Measurements from ENCODE around the gene WRAP73. TPM values are rescaled to one million over a fixed set of nuclear protein-coding genes. Genes with fewer than 3 reads are reported as not detected.

The WRAP73 gene
- total RNA-seq, 1 donor from 2014 or later, result 14.6 TPM

- intact Hi-C loops (cut with DNase I), result no loop called here
- ATAC-seq, result no peak
- peak; percentile 50 for DNase-seq (ENCODE audit: missing footprints)
Measured at GRCh38 chr1:3672231-3672970, 22.5 kb upstream of the WRAP73 start.

- DNase-seq (ENCODE audit: missing footprints), result no peak
- ATAC-seq, result no peak
- intact Hi-C loops (cut with DNase I), result no loop called here
Measured at GRCh38 chr1:3671371-3672180, 21.7 kb upstream of the WRAP73 start.

DNA sequence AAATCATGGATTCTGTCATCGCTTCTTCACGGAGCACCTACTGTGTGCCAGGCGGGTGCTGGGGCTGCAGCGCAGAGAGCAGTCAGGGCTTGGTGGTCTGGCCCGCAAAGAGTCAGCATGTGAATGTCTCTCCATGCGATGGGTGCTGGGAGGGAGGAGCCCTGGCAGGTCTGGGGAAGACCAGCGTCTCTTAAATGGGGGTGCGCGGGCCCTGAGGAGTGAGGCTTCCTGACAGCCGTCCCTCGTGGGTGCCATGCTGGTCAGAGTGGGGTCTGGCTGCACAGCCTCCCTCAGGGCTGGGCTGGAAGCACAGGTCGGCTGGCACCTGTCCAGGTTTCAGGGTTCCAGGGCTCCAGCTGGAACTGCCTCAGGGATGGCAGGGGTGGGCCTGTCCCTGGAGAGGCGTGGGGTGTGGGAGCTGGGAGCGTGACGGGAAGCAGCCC, 20.9 kb upstream of the WRAP73 start:
- ATAC-seq (no peak), DNase-seq (ENCODE audit: missing footprints) (no peak)
- intact Hi-C loops (cut with DNase I), result no loop called here

DNA sequence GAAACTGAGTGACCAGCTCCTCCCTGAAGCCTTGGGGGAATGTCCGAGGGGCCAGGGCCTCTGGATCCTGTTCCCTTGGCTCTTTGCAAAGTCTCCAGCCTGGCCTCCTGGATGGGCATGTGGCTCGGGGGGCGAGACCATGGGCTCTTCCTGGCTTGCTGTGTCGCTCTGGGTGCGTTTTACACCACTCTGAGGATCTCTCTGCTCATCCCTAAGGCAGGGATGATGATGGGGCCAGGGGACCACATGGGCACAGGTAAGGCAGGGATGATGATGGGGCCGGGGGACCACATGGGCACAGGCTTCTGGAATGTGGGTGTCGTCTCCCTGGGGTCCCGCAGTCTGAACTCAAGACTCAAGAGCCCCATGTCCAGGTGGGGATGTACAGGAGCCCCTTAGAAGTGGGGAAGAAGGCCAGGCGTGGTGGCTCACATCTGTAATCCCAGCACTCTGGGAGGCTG, 20.1 kb upstream of the WRAP73 start:
- intact Hi-C loops (cut with DNase I), result no loop called here
- ATAC-seq (no peak), DNase-seq (ENCODE audit: missing footprints) (no peak)

DNA sequence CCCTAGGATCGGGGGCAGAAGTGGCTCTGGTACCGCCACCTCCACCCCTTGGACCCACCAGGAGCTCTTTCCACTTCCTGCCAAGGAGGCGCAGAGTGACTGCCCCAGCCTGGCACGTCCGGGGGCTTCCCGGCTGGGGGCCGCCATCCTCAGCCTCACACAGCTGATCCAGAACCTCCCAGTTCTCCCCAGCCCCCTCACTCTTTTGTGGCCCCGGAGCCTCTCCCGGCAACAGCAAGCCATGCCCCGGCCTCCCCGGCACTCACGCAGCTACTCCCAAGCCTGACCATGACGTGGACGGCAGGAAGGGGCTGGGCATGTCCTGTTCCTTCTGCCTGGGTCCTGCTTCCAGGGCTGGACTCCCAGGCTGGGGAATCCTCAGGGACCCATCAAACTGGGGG, 19.5 kb upstream of the WRAP73 start:
- intact Hi-C loops (cut with DNase I), result no loop called here
- ATAC-seq, result no peak
- no peak for DNase-seq (ENCODE audit: missing footprints)

DNA sequence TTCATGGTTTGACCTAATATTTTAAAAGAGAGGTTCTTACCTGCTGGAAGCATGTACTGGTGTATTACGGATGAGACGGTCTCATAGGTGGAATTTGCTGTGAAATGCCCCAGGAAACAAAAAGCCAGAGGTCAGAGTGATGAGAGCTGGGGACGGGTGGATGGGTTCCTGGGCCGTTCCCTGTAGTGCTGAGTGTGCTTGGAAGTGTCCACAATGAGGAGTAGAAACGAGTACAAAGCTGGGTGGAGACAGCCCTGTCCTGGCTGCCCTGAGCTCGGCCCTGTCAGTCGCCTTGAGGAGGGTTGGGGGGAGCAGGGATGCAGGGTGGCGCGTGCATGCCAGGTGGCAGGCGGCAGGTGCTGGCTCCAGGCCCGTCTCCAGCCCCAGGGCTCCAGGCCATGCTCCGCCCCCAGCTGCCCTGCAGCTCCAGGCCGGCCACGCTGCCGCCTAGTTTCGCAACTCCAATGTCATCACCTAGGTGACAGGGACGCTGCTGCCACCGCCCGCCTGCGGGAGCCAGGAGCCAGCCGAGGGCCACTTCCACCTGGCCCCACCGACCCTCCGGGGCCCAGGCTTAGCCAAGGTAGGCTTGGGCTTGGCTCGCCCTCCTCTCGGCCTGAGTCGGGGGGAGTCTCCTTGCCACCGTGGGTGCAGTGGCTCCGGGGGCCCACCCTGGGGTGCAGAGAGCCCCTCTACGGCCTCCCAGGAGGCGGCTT, 18.8 kb upstream of the WRAP73 start:
- ATAC-seq (peak; percentile 90), DNase-seq (ENCODE audit: missing footprints) (peak; percentile 94)
- intact Hi-C loops (cut with DNase I), result no loop called here

DNA sequence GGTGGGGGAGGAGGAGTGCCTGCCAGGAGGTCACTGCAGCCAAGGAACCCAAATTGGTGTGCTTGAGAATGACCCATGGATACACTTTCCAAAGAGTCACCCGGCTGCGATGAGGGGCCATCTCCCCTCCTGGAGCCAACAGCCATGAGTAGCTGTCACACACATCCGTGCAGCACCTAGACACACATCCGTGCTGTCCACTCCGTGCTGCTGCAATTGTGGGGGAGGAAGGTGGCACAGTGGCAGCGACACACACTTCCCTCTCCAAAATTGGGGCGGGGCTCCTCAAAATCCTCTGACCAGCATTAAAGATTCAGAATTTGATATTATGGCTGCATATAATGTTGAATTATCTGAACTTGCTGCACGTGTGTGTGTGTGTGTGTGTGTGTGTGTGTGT, 18.2 kb upstream of the WRAP73 start:
- DNase-seq (ENCODE audit: missing footprints), result peak; percentile 44
- no peak for ATAC-seq
- intact Hi-C loops (cut with DNase I), result no loop called here

DNA sequence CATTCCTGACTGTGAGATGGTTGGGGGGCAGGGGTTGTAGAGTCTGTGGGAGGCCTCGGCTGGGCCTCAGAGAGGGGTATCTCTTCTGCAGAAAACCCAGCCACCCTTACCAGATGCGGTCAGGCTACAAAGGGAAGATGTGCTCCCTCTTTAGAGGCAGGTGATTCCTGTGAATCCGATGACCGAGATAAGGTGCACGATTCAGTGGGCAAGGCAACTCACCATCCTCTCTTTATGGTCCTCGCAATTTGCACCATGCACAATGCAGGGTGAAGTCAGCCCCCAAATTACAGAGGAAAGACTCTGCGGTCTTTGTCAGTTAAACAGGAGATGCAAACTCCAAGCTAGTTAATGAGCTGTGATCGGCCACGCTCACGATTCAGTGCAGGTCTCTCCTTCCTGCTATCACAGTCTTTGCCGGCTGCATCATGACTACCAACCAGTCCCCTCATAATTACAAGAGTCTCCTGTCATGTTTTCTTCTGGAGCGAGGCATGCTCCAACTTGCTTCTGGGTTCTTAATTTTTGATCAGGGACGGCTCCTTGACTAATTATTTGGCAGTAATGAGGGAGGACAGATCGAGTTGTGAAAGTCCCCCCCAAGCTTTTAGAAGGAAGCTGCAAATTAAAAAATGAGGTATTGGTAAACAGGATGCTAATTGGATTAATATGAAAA, 14.9 kb upstream of the WRAP73 start:
- DNase-seq (ENCODE audit: missing footprints) (no peak), ATAC-seq (no peak)
- intact Hi-C loops (cut with DNase I), result no loop called here

- intact Hi-C loops (cut with DNase I), result no loop called here
- DNase-seq (ENCODE audit: missing footprints) (no peak), ATAC-seq (no peak)
Measured at GRCh38 chr1:3663999-3664699, 14.2 kb upstream of the WRAP73 start.

- ATAC-seq, result no peak
- intact Hi-C loops (cut with DNase I), result no loop called here
- no peak for DNase-seq (ENCODE audit: missing footprints)
Measured at GRCh38 chr1:3662080-3662671, 12.3 kb upstream of the WRAP73 start.

GRCh38 chr1:3661631-3662030, 11.7 kb upstream of the WRAP73 start:
- ATAC-seq, result no peak

GRCh38 chr1:3660704-3661103, 10.8 kb upstream of the WRAP73 start:
- no peak for ATAC-seq
- intact Hi-C loops (cut with DNase I), result no loop called here

More at GRCh38 chr1:3661631-3662030, 11.7 kb upstream of the WRAP73 start:
- intact Hi-C loops (cut with DNase I), result no loop called here
- no peak for DNase-seq (ENCODE audit: missing footprints)

DNA sequence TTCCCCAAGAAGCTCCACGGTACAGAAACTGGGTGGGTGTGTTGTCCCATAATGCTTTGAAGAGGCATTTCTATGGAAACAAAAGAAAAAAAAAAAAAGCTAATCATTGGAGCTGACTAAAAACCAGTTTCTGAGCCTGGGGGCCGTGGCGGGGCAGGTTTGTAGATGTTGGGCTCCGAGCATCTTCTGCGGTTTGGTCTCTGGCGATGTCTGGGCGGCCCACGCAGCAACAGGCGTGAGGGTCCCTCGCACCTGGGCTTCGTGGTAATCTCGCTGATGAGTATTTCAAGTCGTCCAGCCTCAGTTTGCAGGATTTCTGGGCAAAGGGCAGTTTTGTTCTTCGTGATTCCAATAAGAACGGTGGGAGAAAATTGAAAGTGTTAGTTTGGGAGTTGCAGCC, 9.2 kb upstream of the WRAP73 start:
- DNase-seq (ENCODE audit: missing footprints), result no peak
- no peak for ATAC-seq
- intact Hi-C loops (cut with DNase I), result no loop called here

More at GRCh38 chr1:3660704-3661103, 10.8 kb upstream of the WRAP73 start:
- no peak for DNase-seq (ENCODE audit: missing footprints)

DNA sequence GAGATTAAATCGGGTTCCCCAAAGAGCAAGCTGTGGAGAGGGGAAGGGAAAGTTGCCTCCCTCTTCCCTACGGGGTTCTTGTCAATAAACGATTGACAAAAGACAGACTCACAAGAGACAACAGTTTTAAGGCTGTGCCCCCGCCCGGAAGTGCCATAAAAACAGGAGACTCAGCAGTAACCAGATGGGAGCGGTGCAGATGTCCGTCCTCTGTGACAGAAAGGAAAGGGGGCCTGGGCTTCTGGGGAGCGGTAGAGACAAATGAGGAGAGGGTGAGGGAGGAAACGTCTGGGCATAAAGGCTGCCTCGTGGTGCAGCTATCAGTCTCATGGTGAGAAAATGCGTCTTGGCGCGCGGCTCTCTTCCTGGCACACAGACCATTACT, 8.3 kb upstream of the WRAP73 start:
- ATAC-seq (no peak), DNase-seq (ENCODE audit: missing footprints) (no peak)
- intact Hi-C loops (cut with DNase I), result no loop called here

DNA sequence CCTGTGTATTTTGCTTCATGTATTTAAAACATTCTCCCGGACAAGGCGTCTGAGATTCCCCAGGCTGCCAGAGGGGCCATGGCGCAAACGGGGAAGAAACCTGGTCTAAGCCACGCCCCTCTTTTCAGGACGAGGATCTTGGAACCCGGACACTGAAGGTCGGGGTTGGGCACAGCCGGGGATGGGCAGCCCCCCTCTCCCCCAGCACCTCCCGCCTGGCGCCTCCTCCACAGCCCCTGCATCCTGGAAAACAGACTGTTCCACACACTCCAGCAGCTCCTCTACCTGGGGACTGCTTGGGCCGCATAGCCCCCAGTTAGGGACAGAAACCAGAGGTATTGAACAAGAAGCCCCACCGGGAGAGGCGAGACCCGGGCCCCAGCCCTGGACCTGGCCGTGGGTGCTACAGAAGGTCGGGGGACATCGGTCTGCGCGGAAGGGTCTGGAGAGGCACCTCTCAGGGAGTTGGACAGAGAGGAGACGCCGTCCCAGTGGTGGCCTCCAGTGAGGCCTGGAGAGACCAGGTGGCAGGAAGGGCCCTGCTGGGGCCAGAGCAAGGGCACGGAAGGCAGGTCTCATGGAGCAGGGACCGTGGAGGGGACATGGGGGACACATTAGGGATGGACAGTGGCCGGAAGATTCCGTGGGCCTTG, 7.8 kb upstream of the WRAP73 start:
- intact Hi-C loops (cut with DNase I), result no loop called here
- ATAC-seq, result no peak
- DNase-seq (ENCODE audit: missing footprints), result no peak

GRCh38 chr1:3657096-3657475, 7.2 kb upstream of the WRAP73 start:
- no peak for ATAC-seq
- no peak for DNase-seq (ENCODE audit: missing footprints)
- intact Hi-C loops (cut with DNase I), result no loop called here

GRCh38 chr1:3656450-3657095, 6.7 kb upstream of the WRAP73 start:
- no peak for ATAC-seq
- DNase-seq (ENCODE audit: missing footprints), result no peak
- intact Hi-C loops (cut with DNase I), result no loop called here

Measured in Right ventricle myocardium inferior (tissue), 1 donor.